KMS-11 (cell line): Measurements from ENCODE around the gene PRKAR1B.

Source experiments
- H2AFZ ChIP-seq: fragments of 200-600 bp; sonication (generic); 2 replicates; pipeline ENCODE4 v1.6.1; 2016; ENCODE audit warnings: antibody characterized with exemption, mixed run types, low read depth
- H3K27ac ChIP-seq: fragments of 200-600 bp; sonication (generic); 2 replicates; pipeline ENCODE4 v1.6.1; 2016; ENCODE audit warnings: mild to moderate bottlenecking, mixed run types
- H3K27me3 ChIP-seq: fragments of 200-600 bp; sonication (generic); 2 replicates; pipeline ENCODE4 v1.6.1; 2017; ENCODE audit warnings: mild to moderate bottlenecking, low read depth, mixed run types, moderate library complexity; ENCODE audit not compliant: insufficient read depth
- H3K36me3 ChIP-seq: fragments of 200-600 bp; sonication (generic); 2 replicates; pipeline ENCODE4 v1.6.1; 2017; ENCODE audit warnings: mild to moderate bottlenecking, mixed run types; ENCODE audit not compliant: insufficient read depth
- H3K4me1 ChIP-seq: fragments of 200-600 bp; sonication (generic); 2 replicates; pipeline ENCODE4 v1.6.1; 2016; ENCODE audit warnings: mild to moderate bottlenecking, low read depth, mixed run types; ENCODE audit not compliant: poor library complexity, severe bottlenecking
- H3K4me2 ChIP-seq: fragments of 200-600 bp; sonication (generic); 2 replicates; pipeline ENCODE4 v1.7.0; 2016; ENCODE audit warnings: mild to moderate bottlenecking, mixed run types
- H3K4me3 ChIP-seq: fragments of 200-600 bp; sonication (generic); IDR thresholded peaks from 2 replicates; pipeline ENCODE4 v1.6.1; 2017; ENCODE audit warnings: low read depth, low read length, mixed read lengths; ENCODE audit not compliant: insufficient read depth
- H3K79me2 ChIP-seq: fragments of 200-600 bp; sonication (generic); 2 replicates; pipeline ENCODE4 v1.6.1; 2016; ENCODE audit warnings: low read depth, mixed run types; ENCODE audit not compliant: insufficient read depth
- H3K9ac ChIP-seq: fragments of 200-600 bp; sonication (generic); 2 replicates; pipeline ENCODE4 v1.6.1; 2016; ENCODE audit warnings: mild to moderate bottlenecking, mixed run types
- H4K20me1 ChIP-seq: fragments of 200-600 bp; sonication (generic); 2 replicates; pipeline ENCODE4 v1.6.1; 2016; ENCODE audit warnings: mild to moderate bottlenecking, mixed run types; ENCODE audit not compliant: insufficient read depth
- CTCF ChIP-seq: fragments of 200-600 bp; sonication (generic); conservative IDR thresholded peaks from 2 replicates; pipeline ENCODE4 v1.6.1; 2017; ENCODE audit warnings: low read depth, mild to moderate bottlenecking, antibody characterized with exemption, low read length, moderate library complexity, mixed read lengths

PRKAR1B gene

GRCh38 chr7:674454-675410 lies 52.3 kb downstream of the PRKAR1B start:
- H3K36me3 ChIP-seq, result peaks cover 7% of the 10 kb centered on the region; the same call in 1 of the 2 replicates
- no peak overlapping the region for H3K4me2 ChIP-seq
- no peaks in the 10 kb centered on the region for H4K20me1 ChIP-seq
- H3K4me3 ChIP-seq, result no peak overlapping the region
- no peaks in the 10 kb centered on the region for H3K4me1 ChIP-seq
- no peaks in the 10 kb centered on the region for H3K79me2 ChIP-seq
- no peak overlapping the region for H3K9ac ChIP-seq
- TF ChIP-seq CTCF, result no peak
- no peaks in the 10 kb centered on the region for H3K27me3 ChIP-seq
- no peak overlapping the region for H3K27ac ChIP-seq
- no peak overlapping the region for H2AFZ ChIP-seq

- no peaks in the 10 kb centered on the region for H3K4me1 ChIP-seq
- no peak overlapping the region for H3K27ac ChIP-seq
- H3K9ac ChIP-seq, result no peak overlapping the region
- H3K36me3 ChIP-seq, result peaks cover 7% of the 10 kb centered on the region; the same call in 1 of the 2 replicates
- H4K20me1 ChIP-seq, result no peaks in the 10 kb centered on the region
- no peaks in the 10 kb centered on the region for H3K27me3 ChIP-seq
- no peak overlapping the region for H3K4me3 ChIP-seq
- H3K79me2 ChIP-seq, result no peaks in the 10 kb centered on the region
- H3K4me2 ChIP-seq, result no peak overlapping the region
- TF ChIP-seq CTCF, result no peak
- no peak overlapping the region for H2AFZ ChIP-seq
Measured at GRCh38 chr7:673681-674453, 53.2 kb downstream of the PRKAR1B start.

- Histone ChIP-seq H3K27me3 (no peaks in the 10 kb centered on the region), H3K79me2 (no peaks in the 10 kb centered on the region), H3K9ac (no peak overlapping the region), H3K36me3 (peaks cover 7% of the 10 kb centered on the region; the same call in 1 of the 2 replicates), H3K27ac (no peak overlapping the region), H3K4me2 (no peak overlapping the region), H3K4me1 (no peaks in the 10 kb centered on the region), H3K4me3 (no peak overlapping the region), H4K20me1 (no peaks in the 10 kb centered on the region), H2AFZ (no peak overlapping the region)
- no peak for TF ChIP-seq CTCF
Measured at GRCh38 chr7:672891-673290, 54.2 kb downstream of the PRKAR1B start.

GRCh38 chr7:671415-672042 lies 55.6 kb downstream of the PRKAR1B start:
- no peak for TF ChIP-seq CTCF
- H3K36me3 ChIP-seq, result no peaks in the 10 kb centered on the region

More at GRCh38 chr7:671415-672042, 55.6 kb downstream of the PRKAR1B start:
- H3K4me1 ChIP-seq, result no peaks in the 10 kb centered on the region
- no peak overlapping the region for H3K9ac ChIP-seq
- no peaks in the 10 kb centered on the region for H3K27me3 ChIP-seq
- H3K4me2 ChIP-seq, result no peak overlapping the region
- no peak overlapping the region for H3K4me3 ChIP-seq
- no peaks in the 10 kb centered on the region for H4K20me1 ChIP-seq
- no peak overlapping the region for H3K27ac ChIP-seq
- H2AFZ ChIP-seq, result no peak overlapping the region
- no peaks in the 10 kb centered on the region for H3K79me2 ChIP-seq
